ENCODE data around the gene TRMO.

- TF ChIP-seq, protein P1, sequence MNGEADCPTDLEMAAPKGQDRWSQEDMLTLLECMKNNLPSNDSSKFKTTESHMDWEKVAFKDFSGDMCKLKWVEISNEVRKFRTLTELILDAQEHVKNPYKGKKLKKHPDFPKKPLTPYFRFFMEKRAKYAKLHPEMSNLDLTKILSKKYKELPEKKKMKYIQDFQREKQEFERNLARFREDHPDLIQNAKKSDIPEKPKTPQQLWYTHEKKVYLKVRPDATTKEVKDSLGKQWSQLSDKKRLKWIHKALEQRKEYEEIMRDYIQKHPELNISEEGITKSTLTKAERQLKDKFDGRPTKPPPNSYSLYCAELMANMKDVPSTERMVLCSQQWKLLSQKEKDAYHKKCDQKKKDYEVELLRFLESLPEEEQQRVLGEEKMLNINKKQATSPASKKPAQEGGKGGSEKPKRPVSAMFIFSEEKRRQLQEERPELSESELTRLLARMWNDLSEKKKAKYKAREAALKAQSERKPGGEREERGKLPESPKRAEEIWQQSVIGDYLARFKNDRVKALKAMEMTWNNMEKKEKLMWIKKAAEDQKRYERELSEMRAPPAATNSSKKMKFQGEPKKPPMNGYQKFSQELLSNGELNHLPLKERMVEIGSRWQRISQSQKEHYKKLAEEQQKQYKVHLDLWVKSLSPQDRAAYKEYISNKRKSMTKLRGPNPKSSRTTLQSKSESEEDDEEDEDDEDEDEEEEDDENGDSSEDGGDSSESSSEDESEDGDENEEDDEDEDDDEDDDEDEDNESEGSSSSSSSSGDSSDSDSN (IDR thresholded peaks at IDR 0.05; ENCODE audit: borderline replicate concordance in 1 of 2, low read depth in 2 of 2, low read length in 2 of 2): no peak
- TF ChIP-seq SMC3 (conservative IDR thresholded peaks at IDR 0.05; ENCODE audit: insufficient read depth, low read depth, low read length) (no peak), CTCF (IDR thresholded peaks at IDR 0.05 in 2 of 3, conservative IDR thresholded peaks at IDR 0.05 in 1 of 3; ENCODE audit: insufficient read depth in 2 of 3, low read depth in 1 of 3, low read length in 3 of 3) (no peak), USF2 (CRISPR knock-in tag; IDR thresholded peaks at IDR 0.05) (no peak), FOXK1 (CRISPR knock-in tag; IDR thresholded peaks at IDR 0.05; ENCODE audit: borderline replicate concordance) (no peak), POLR2A (conservative IDR thresholded peaks at IDR 0.05) (no peak), ZZZ3 (IDR thresholded peaks at IDR 0.05) (no peak), IFI16 (CRISPR knock-in tag; IDR thresholded peaks at IDR 0.05) (no peak), BCOR (IDR thresholded peaks at IDR 0.05) (no peak), EP300 (IDR thresholded peaks at IDR 0.05; ENCODE audit: low read length) (no peak)
These were observed 56.0 kb downstream of the TRMO start for GRCh38 chr9:97866300-97866699.
